Muscle layer of duodenum (tissue), 2 donors: Measurements from ENCODE around the gene MAPT.

Source experiments
- H3K27ac ChIP-seq: one replicate; pipeline ENCODE4 v1.7.0; 2013; ENCODE audit warnings: mild to moderate bottlenecking, low read length
- H3K27me3 ChIP-seq: one replicate; pipeline ENCODE4 v1.7.0; 2013; ENCODE audit warnings: low read depth, mild to moderate bottlenecking, control low read depth, low read length
- H3K36me3 ChIP-seq, 2 donors: one replicate each; pipeline ENCODE4 v1.7.0; 2013; ENCODE audit warnings: low read length in 2 of 2, control low read depth in 1 of 2, mild to moderate bottlenecking in 1 of 2; ENCODE audit not compliant: insufficient read depth in 2 of 2, control insufficient read depth in 1 of 2
- H3K4me1 ChIP-seq, 2 donors: one replicate each; pipeline ENCODE4 v1.7.0; 2013; ENCODE audit warnings: low read length in 2 of 2, mild to moderate bottlenecking in 2 of 2, control low read depth in 1 of 2, moderate library complexity in 1 of 2; ENCODE audit not compliant: insufficient read depth in 2 of 2, control insufficient read depth in 1 of 2
- H3K4me3 ChIP-seq, 2 donors: one replicate each; pipeline ENCODE4 v1.7.0; 2013; ENCODE audit warnings: low read length in 2 of 2, low read depth in 1 of 2, mild to moderate bottlenecking in 1 of 2
- H3K9me3 ChIP-seq, 2 donors: one replicate each; pipeline ENCODE4 v1.7.0; 2013; ENCODE audit warnings: low read length in 2 of 2, control low read depth in 1 of 2, mild to moderate bottlenecking in 1 of 2; ENCODE audit not compliant: control insufficient read depth in 1 of 2
- donor health status: healthy.

Gene MAPT

GRCh38 chr17:46037722-46038255 lies 143.4 kb downstream of the MAPT start:
- H3K36me3 ChIP-seq: peaks cover 66 to 72% of the 10 kb centered on the region in 2 donors
- no peaks in the 10 kb centered on the region for H3K9me3 ChIP-seq
- no peak overlapping the region for H3K4me3 ChIP-seq
- peaks cover 3 to 28% of the 10 kb centered on the region in 2 donors for H3K4me1 ChIP-seq
- no peak overlapping the region for H3K27ac ChIP-seq
- H3K27me3 ChIP-seq: no peaks in the 10 kb centered on the region

GRCh38 chr17:46038414-46038813 lies 144.1 kb downstream of the MAPT start:
- Histone ChIP-seq H3K9me3 (no peaks in the 10 kb centered on the region), H3K4me1 (peaks cover 9 to 32% of the 10 kb centered on the region in 2 donors), H3K36me3 (peaks cover 60 to 66% of the 10 kb centered on the region in 2 donors), H3K27ac (no peak overlapping the region), H3K4me3 (no peak overlapping the region), H3K27me3 (no peaks in the 10 kb centered on the region)

- Histone ChIP-seq H3K9me3 (no peaks in the 10 kb centered on the region), H3K4me3 (no peak overlapping the region), H3K36me3 (peaks cover 55 to 61% of the 10 kb centered on the region in 2 donors), H3K4me1 (peaks cover 15 to 32% of the 10 kb centered on the region in 2 donors), H3K27ac (no peak overlapping the region), H3K27me3 (no peaks in the 10 kb centered on the region)
Observed at GRCh38 chr17:46038937-46039336, 144.6 kb downstream of the MAPT start.

GRCh38 chr17:46039592-46040186 lies 145.3 kb downstream of the MAPT start:
- Histone ChIP-seq H3K27me3 (no peaks in the 10 kb centered on the region), H3K9me3 (no peaks in the 10 kb centered on the region), H3K36me3 (peaks cover 48 to 53% of the 10 kb centered on the region in 2 donors), H3K4me1 (peaks cover 18 to 35% of the 10 kb centered on the region in 2 donors), H3K4me3 (no peak overlapping the region), H3K27ac (no peak overlapping the region)

- H3K27ac ChIP-seq: no peak overlapping the region
- peaks cover 31 to 43% of the 10 kb centered on the region in 2 donors for H3K36me3 ChIP-seq
- H3K4me3 ChIP-seq: no peak overlapping the region
- H3K9me3 ChIP-seq: no peaks in the 10 kb centered on the region
- no peaks in the 10 kb centered on the region for H3K27me3 ChIP-seq
- peaks cover 18 to 21% of the 10 kb centered on the region in 2 donors for H3K4me1 ChIP-seq
Observed at GRCh38 chr17:46042246-46042645, 147.9 kb downstream of the MAPT start.

GRCh38 chr17:46042925-46043324 lies 148.6 kb downstream of the MAPT start:
- H3K27me3 ChIP-seq: no peaks in the 10 kb centered on the region
- no peaks in the 10 kb centered on the region for H3K9me3 ChIP-seq
- H3K36me3 ChIP-seq: peaks cover 30 to 36% of the 10 kb centered on the region in 2 donors
- H3K27ac ChIP-seq: no peak overlapping the region
- H3K4me3 ChIP-seq: no peak overlapping the region
- H3K4me1 ChIP-seq: peaks cover 18 to 21% of the 10 kb centered on the region in 2 donors

- H3K9me3 ChIP-seq: no peaks in the 10 kb centered on the region
- no peaks in the 10 kb centered on the region for H3K27me3 ChIP-seq
- peaks cover 18 to 21% of the 10 kb centered on the region in 2 donors for H3K4me1 ChIP-seq
- no peak overlapping the region for H3K4me3 ChIP-seq
- peaks cover 30 to 32% of the 10 kb centered on the region in 2 donors for H3K36me3 ChIP-seq
- H3K27ac ChIP-seq: peak overlapping the region; percentile 62
Observed at GRCh38 chr17:46043606-46044005, 149.3 kb downstream of the MAPT start.

GRCh38 chr17:46044286-46044928 lies 150.1 kb downstream of the MAPT start:
- H3K27me3 ChIP-seq: no peaks in the 10 kb centered on the region
- no peaks in the 10 kb centered on the region for H3K9me3 ChIP-seq
- H3K4me1 ChIP-seq: peaks cover 16 to 18% of the 10 kb centered on the region in 2 donors
- no peak overlapping the region for H3K4me3 ChIP-seq
- peak overlapping the region; percentile 62 for H3K27ac ChIP-seq
- peaks cover 24 to 26% of the 10 kb centered on the region in 2 donors for H3K36me3 ChIP-seq

- Histone ChIP-seq H3K4me3 (no peak overlapping the region), H3K27me3 (no peaks in the 10 kb centered on the region), H3K36me3 (peaks cover 20 to 24% of the 10 kb centered on the region in 2 donors), H3K4me1 (peaks cover 11 to 18% of the 10 kb centered on the region in 2 donors), H3K27ac (no peak overlapping the region), H3K9me3 (no peaks in the 10 kb centered on the region)
Observed at GRCh38 chr17:46044989-46045388, 150.6 kb downstream of the MAPT start.

GRCh38 chr17:46045639-46046038 lies 151.3 kb downstream of the MAPT start:
- peaks cover 9 to 18% of the 10 kb centered on the region in 2 donors for H3K4me1 ChIP-seq
- H3K27me3 ChIP-seq: no peaks in the 10 kb centered on the region
- peaks cover 20 to 30% of the 10 kb centered on the region in 2 donors for H3K36me3 ChIP-seq
- no peaks in the 10 kb centered on the region for H3K9me3 ChIP-seq
- no peak overlapping the region for H3K4me3 ChIP-seq
- H3K27ac ChIP-seq: no peak overlapping the region

GRCh38 chr17:46046957-46047356 lies 152.6 kb downstream of the MAPT start:
- peak overlapping the region; percentile 21 for H3K27ac ChIP-seq
- no peaks in the 10 kb centered on the region for H3K27me3 ChIP-seq
- no peak overlapping the region for H3K4me3 ChIP-seq
- peaks cover 16 to 18% of the 10 kb centered on the region in 2 donors for H3K4me1 ChIP-seq
- H3K36me3 ChIP-seq: peaks cover 26 to 39% of the 10 kb centered on the region in 2 donors
- no peaks in the 10 kb centered on the region for H3K9me3 ChIP-seq
